H1 (cell line): Measurements from ENCODE around the gene PTPRD.

Experiments
- BRCA1 ChIP-seq: IDR thresholded peaks from 2 replicates; pipeline ENCODE4 v1.6.1; 2012; ENCODE audit warnings: low read depth, low read length, improper control_type of control experiment
- CEBPB ChIP-seq: IDR thresholded peaks from 2 replicates; pipeline ENCODE4 v1.6.1; 2012; ENCODE audit warnings: low read depth, low read length
- EP300 ChIP-seq, 2 experiments: IDR thresholded peaks; 1 replicate in 1 of 2; 2 replicates in 1 of 2; pipeline ENCODE4 v1.6.1; 2011 to 2012; ENCODE audit warnings: low read depth in 2 of 2, low read length in 2 of 2, mild to moderate bottlenecking in 2 of 2, borderline replicate concordance in 1 of 2, inconsistent platforms in 1 of 2, moderate library complexity in 1 of 2
- EZH2 ChIP-seq: fragments of 200-600 bp; sonication (generic); IDR thresholded peaks from 2 replicates; pipeline ENCODE4 v1.7.1; 2012; ENCODE audit warnings: low read depth, mild to moderate bottlenecking, moderate library complexity, low read length, inconsistent platforms; ENCODE audit not compliant: severe bottlenecking
- GTF2F1 ChIP-seq: IDR thresholded peaks from 2 replicates; pipeline ENCODE4 v1.6.1; 2012; ENCODE audit warnings: low read depth, low read length, improper control_type of control experiment, borderline replicate concordance
- HDAC2 ChIP-seq, 2 experiments: fragments of 300-600 bp in 1 of 2; sonication (generic) in 1 of 2; IDR thresholded peaks; 2 replicates each; pipeline ENCODE4 v1.6.1; 2011 to 2012; ENCODE audit warnings: low read depth in 2 of 2, low read length in 2 of 2, mild to moderate bottlenecking in 2 of 2, moderate library complexity in 2 of 2, borderline replicate concordance in 1 of 2, inconsistent platforms in 1 of 2
- JUN ChIP-seq: IDR thresholded peaks from 2 replicates; pipeline ENCODE4 v1.6.1; 2011; ENCODE audit warnings: low read depth, mild to moderate bottlenecking, improper control_type of control experiment, low read length
- JUND ChIP-seq: IDR thresholded peaks from 2 replicates; pipeline ENCODE4 v1.6.1; 2011; ENCODE audit warnings: mild to moderate bottlenecking, improper control_type of control experiment, low read length
- POLR2A ChIP-seq, 2 experiments: IDR thresholded peaks; 1 replicate in 1 of 2; 2 replicates in 1 of 2; pipeline ENCODE4 v1.6.1; 2011; ENCODE audit warnings: low read depth in 2 of 2, low read length in 2 of 2, mild to moderate bottlenecking in 2 of 2; ENCODE audit errors: control extremely low read depth in 1 of 2
- RXRA ChIP-seq: IDR thresholded peaks from 2 replicates; pipeline ENCODE4 v1.6.1; 2011; ENCODE audit warnings: low read depth, mild to moderate bottlenecking, low read length, moderate library complexity; ENCODE audit not compliant: insufficient read depth
- SIN3A ChIP-seq, 2 experiments: IDR thresholded peaks in 1 of 2; conservative IDR thresholded peaks in 1 of 2; 2 replicates each; pipeline ENCODE4 v1.6.1; 2011 to 2012; ENCODE audit warnings: low read length in 2 of 2, improper control_type of control experiment in 1 of 2, low read depth in 1 of 2, mild to moderate bottlenecking in 1 of 2
- USF2 ChIP-seq: IDR thresholded peaks from 2 replicates; pipeline ENCODE4 v1.6.1; 2011; ENCODE audit warnings: low read length, improper control_type of control experiment
- TF ChIP-seq, protein P1 (sequence below), 3 experiments: IDR thresholded peaks; 1 replicate in 2 of 3; 2 replicates in 1 of 3; pipeline versions ENCODE4 v1.5.1 to v1.6.1; 2011; ENCODE audit warnings: low read length in 3 of 3, mild to moderate bottlenecking in 3 of 3, inconsistent platforms in 2 of 3, low read depth in 1 of 3, moderate library complexity in 1 of 3; ENCODE audit not compliant: insufficient read depth in 1 of 3; ENCODE audit errors: control extremely low read depth in 1 of 3

- TF ChIP-seq, protein P1, sequence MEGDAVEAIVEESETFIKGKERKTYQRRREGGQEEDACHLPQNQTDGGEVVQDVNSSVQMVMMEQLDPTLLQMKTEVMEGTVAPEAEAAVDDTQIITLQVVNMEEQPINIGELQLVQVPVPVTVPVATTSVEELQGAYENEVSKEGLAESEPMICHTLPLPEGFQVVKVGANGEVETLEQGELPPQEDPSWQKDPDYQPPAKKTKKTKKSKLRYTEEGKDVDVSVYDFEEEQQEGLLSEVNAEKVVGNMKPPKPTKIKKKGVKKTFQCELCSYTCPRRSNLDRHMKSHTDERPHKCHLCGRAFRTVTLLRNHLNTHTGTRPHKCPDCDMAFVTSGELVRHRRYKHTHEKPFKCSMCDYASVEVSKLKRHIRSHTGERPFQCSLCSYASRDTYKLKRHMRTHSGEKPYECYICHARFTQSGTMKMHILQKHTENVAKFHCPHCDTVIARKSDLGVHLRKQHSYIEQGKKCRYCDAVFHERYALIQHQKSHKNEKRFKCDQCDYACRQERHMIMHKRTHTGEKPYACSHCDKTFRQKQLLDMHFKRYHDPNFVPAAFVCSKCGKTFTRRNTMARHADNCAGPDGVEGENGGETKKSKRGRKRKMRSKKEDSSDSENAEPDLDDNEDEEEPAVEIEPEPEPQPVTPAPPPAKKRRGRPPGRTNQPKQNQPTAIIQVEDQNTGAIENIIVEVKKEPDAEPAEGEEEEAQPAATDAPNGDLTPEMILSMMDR (IDR thresholded peaks at IDR 0.05; ENCODE audit: control extremely low read depth in 1 of 3, insufficient read depth in 1 of 3, low read depth in 1 of 3, low read length in 3 of 3), result no peak
- TF ChIP-seq JUND, result no peak
- no peak for TF ChIP-seq POLR2A (IDR thresholded peaks at IDR 0.05; ENCODE audit: control extremely low read depth in 1 of 2, low read depth in 2 of 2, low read length in 2 of 2)
- TF ChIP-seq HDAC2 (IDR thresholded peaks at IDR 0.05; ENCODE audit: borderline replicate concordance in 1 of 2, low read depth in 2 of 2, low read length in 2 of 2), result no peak
- no peak for TF ChIP-seq GTF2F1
- no peak for TF ChIP-seq CEBPB
- TF ChIP-seq BRCA1, result no peak
- no peak for TF ChIP-seq SIN3A (conservative IDR thresholded peaks at IDR 0.05 in 1 of 2, IDR thresholded peaks at IDR 0.05 in 1 of 2; ENCODE audit: low read depth in 1 of 2, low read length in 2 of 2)
- TF ChIP-seq USF2, result no peak
- TF ChIP-seq JUN, result no peak
- no peak for TF ChIP-seq RXRA
- TF ChIP-seq EP300 (IDR thresholded peaks at IDR 0.05; ENCODE audit: borderline replicate concordance in 1 of 2, low read depth in 2 of 2, low read length in 2 of 2), result no peak
- TF ChIP-seq EZH2, result no peak
These were observed 766.2 kb downstream of the PTPRD start for GRCh38 chr9:9846557-9846956.
